GM13976 (cell line): Measurements from ENCODE around the gene INTS4.
"Not testable (repeated sequence)": the region's sequence is repeated elsewhere in the genome, so short reads cannot be mapped to it uniquely, and the experiment has no call there.

Experiments
- DNase-seq: peaks from one replicate; pipeline ENCODE4 v3.0.0; 2012; ENCODE audit warnings: low spot score
- in situ Hi-C: fragments of 300-500 bp; cut with MboI; formaldehyde crosslinking; loops from one replicate; pipeline ENCODE4 v1.12.0; 2022; ENCODE audit warnings: low sequenced_read_pairs, mixed read lengths, inconsistent platforms; ENCODE audit not compliant: unreplicated experiment
- TF ChIP-seq, protein P1 (sequence below): IDR thresholded peaks from 2 replicates; pipeline ENCODE4 v1.5.1; 2012; ENCODE audit warnings: borderline replicate concordance, mild to moderate bottlenecking; ENCODE audit not compliant: insufficient read depth; ENCODE audit errors: extremely low read depth, missing control alignments, control extremely low read depth

Gene INTS4

DNA sequence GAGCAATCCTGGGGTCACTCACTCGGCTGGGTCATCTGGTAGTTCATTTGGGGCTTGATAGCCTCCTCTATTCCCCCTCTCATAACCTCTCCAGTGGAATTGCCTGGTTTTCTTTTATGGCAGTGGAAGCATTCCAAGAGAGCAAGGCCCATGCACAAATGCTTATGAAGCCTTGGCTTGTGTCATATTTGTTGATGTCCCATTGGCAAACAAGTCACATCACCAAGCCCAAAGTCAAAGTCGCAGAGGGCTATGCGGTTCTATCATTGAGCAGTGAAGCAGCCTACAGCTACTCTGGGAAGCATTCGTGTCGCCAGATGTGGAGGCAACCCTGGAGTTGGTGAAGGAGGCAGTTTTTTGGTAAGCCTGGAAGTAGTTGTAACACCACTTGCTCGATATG, 16.3 kb upstream of the INTS4 start:
- no peak for DNase-seq
- in situ Hi-C loops = no loop called here
- TF ChIP-seq, protein P1, sequence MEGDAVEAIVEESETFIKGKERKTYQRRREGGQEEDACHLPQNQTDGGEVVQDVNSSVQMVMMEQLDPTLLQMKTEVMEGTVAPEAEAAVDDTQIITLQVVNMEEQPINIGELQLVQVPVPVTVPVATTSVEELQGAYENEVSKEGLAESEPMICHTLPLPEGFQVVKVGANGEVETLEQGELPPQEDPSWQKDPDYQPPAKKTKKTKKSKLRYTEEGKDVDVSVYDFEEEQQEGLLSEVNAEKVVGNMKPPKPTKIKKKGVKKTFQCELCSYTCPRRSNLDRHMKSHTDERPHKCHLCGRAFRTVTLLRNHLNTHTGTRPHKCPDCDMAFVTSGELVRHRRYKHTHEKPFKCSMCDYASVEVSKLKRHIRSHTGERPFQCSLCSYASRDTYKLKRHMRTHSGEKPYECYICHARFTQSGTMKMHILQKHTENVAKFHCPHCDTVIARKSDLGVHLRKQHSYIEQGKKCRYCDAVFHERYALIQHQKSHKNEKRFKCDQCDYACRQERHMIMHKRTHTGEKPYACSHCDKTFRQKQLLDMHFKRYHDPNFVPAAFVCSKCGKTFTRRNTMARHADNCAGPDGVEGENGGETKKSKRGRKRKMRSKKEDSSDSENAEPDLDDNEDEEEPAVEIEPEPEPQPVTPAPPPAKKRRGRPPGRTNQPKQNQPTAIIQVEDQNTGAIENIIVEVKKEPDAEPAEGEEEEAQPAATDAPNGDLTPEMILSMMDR = no peak

DNA sequence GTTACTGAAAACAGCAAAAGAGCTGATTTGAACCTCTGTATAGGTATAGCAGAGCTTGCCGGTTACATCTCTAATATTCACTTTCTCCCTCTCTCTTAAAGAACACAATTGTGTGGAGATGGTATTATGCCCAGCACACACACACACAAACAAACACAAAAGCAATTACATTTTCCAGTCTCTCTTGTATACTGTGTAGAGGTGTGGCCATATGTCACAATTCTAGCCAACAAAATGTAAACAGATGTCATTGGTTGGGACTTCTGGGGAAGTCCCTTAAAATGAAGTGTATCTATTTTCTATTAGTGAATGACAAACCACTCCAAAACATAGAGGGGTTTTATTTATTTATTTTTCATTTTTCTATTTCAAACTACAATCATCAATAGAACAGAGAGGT, 15.8 kb upstream of the INTS4 start:
- in situ Hi-C loops = no loop called here
- no peak for DNase-seq
- TF ChIP-seq, protein P1 = no peak

DNA sequence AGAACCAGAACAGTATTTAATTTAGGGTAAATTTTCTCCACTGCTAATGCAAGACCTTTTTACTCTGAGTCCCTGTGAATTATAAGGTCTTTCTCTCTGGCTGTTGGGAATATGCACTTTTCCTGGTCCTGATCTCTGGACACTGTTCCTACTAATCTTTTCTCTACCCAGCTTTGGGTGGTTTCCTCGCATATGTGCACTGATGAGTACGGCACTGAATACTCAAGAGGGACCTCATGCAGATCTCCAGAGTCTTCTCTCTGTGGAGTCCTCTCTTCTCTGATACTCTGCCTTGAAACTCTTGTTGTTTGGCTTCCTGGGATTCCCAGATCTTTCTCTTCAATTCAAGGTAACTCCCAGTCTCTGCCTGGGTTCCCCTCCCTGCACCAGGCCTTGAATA, 14.6 kb upstream of the INTS4 start:
- in situ Hi-C loops = no loop called here
- no peak for DNase-seq
- TF ChIP-seq, protein P1 = no peak

DNA sequence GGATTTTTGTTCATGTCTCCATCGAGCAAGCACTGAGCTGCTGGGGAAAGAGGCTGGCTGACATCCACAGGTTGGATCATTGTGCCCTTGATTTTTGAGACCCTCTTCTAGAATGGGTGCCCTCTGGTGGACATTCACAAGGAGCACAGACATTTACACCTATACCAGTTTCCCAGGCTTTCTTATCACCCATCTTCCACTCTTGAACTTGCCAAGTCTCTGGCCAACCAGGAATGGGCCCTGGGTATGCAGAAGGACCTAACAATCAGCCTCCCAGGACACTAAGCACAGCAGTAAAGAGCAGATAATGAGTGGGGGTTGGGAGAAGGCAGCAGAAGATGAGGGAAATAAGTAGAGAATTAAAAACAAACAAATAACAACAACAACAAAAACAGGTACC, 5.7 kb upstream of the INTS4 start:
- in situ Hi-C loops = no loop called here
- peak; percentile 60 for DNase-seq
- TF ChIP-seq, protein P1 = peak; percentile 59

DNA sequence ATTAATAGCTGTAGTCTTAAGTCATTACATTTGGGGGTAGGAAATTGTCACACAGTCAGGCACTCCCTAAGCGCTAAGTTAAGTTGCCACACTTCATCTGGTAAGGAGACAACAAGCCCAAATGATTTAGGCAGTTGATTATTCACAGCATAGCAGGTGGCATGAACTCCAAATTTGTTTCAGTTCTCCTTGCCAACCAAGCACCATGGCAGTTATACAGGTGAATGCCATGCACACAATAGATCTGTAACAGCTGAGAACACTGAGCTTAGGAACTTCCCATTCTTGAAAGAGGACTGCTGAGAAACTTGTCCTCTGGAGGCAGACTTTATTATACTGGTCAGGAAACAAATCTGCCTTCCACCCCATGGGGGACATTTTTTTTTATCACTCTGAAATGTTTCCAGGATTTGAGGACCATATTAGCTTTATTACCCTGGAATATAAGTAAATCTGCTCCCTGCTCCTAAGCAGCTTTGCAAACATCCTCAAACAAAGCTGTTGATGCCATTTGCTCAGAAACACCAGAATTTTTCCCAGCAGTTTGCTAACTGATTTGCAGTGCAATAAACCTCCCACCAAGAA, 5.1 kb upstream of the INTS4 start:
- in situ Hi-C loops = no loop called here
- TF ChIP-seq, protein P1 = no peak
- no peak for DNase-seq

DNA sequence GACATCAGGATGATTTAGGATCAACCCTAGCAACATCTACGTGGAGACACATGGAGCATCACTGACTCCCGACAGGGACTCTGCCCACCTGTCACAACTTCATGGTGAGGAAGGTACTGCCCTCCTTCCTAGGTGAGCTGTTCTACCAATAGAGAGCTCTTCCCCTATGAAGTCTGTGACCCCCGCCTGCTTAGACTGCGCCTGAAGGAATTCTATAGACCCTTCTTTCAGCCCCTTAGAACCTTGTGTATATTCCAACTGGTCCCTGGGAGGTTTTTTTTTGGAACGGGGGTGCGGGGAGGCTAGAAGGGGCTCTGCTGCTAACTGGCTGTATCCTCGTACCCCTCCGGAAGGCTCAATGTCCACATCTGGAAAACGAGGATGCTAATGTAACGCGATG, 566 bp downstream of the INTS4 start:
- in situ Hi-C loops = no loop called here
- DNase-seq = no peak
- TF ChIP-seq, protein P1 = no peak

DNA sequence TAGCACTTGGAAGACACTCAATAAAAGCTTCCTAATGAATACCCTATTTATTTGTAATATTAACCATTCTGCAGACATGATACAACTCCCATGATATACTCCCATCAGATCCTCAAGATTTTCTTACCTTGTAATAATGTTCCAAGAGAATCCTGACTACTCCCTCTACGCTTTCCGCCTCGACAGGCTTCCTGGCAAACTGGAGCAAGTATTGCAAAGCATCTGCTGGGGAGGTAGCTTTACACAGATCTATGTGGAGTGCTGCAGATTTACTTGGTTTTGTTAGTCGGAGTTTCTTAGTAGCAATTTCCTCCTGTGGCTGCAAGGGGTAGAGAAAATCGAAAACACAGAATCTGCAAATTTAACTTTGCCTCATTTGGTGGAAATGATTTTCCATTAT, 3.5 kb downstream of the INTS4 start:
- TF ChIP-seq, protein P1 = no peak
- DNase-seq = no peak
- in situ Hi-C loops = no loop called here

DNA sequence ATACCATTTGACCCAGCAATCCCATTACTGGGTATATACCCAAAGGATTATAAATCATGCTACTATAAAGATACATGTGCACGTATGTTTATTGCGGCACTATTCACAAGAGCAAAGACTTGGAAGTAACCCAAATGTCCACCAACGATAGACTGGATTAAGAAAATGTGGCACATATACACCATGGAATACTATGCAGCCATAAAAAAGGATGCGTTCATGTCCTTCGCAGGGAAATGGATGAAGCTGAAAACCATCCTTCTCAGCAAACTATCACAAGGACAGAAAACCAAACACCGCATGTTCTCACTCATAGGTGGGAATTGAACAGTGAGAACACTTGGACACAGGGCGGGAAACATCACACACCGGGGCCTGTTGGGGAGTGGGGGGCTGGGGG, 8.0 kb downstream of the INTS4 start:
- in situ Hi-C loops, DNase-seq: not testable (repeated sequence)
